IPS-18a (cell line): ENCODE data around the gene OTOGL.

Experiments
- H3K27ac ChIP-seq: one replicate; pipeline ENCODE4 v1.5.1; 2013; ENCODE audit warnings: low read length
- H3K27me3 ChIP-seq: one replicate; pipeline ENCODE4 v1.6.1; 2013; ENCODE audit warnings: mild to moderate bottlenecking, low read length; ENCODE audit not compliant: control insufficient read depth, insufficient read depth
- H3K36me3 ChIP-seq: one replicate; pipeline ENCODE4 v1.6.1; 2013; ENCODE audit warnings: low read depth, low read length; ENCODE audit not compliant: control insufficient read depth
- H3K4me1 ChIP-seq: one replicate; pipeline ENCODE4 v1.6.1; 2013; ENCODE audit warnings: low read depth, low read length; ENCODE audit not compliant: control insufficient read depth
- H3K4me3 ChIP-seq: one replicate; pipeline ENCODE4 v1.5.1; 2013; ENCODE audit warnings: low read length
- H3K9ac ChIP-seq: one replicate; pipeline ENCODE4 v1.6.1; 2013; ENCODE audit warnings: mild to moderate bottlenecking, low read length, moderate library complexity
- H3K9me3 ChIP-seq: one replicate; pipeline ENCODE4 v1.6.1; 2013; ENCODE audit warnings: low read depth, low read length; ENCODE audit not compliant: control insufficient read depth

OTOGL gene, protein sequence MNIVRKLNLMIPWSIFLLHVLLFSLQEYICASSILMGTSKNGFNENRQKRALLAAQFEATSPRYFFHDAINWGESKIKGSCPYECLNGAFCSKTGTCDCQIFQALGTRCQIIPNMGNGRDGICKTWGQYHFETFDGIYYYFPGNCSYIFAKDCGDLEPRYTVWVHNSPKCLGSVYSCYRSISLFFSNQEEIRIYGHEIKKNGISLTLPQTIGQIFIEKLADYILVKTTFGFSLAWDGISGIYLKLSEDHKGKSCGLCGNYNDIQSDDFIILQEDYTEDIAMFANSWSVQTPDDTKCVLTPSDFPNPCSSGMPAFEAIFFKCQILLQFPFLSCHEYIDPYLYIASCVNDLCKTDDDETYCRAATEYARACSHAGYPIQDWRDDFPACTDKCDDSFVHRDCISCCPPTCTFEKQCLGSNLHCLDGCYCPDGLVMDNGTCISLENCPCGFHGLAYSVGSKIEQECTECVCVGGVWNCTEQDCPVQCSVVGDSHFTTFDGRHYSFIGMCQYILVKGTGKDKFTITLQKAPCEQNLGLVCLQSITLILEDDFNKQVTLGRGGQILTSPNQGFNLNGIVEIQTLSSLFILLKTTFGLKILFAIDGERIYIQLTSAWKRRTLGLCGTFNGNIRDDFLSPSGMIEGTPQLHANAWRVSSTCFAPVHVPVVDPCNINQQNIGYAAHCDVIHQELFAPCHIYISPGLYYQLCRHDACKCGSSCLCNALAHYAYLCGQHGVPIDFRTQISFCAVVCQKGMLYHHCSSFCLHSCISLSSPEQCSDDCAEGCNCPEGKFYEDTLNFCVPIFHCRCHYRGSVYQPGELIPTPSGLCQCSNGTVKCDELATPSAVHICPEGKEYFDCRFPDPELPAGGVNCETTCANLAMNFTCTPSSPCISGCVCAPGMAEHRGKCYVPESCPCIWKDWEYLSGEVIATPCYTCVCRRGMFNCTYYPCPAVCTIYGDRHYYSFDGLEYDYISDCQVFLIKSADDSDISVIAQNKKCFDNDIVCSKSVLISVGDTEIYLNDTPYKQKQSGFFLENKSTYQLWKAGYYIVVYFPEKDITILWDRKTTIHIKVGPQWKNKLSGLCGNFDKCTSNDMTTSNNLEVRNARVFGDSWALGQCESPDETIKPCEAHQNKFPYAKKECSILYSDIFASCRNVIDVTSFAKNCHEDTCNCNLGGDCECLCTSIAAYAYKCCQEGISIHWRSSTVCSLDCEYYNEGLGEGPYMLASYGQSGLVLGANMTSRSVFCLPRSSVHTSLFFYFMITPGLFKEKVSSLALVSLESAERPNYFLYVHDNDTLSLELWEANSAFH (N-terminal part only)

DNA sequence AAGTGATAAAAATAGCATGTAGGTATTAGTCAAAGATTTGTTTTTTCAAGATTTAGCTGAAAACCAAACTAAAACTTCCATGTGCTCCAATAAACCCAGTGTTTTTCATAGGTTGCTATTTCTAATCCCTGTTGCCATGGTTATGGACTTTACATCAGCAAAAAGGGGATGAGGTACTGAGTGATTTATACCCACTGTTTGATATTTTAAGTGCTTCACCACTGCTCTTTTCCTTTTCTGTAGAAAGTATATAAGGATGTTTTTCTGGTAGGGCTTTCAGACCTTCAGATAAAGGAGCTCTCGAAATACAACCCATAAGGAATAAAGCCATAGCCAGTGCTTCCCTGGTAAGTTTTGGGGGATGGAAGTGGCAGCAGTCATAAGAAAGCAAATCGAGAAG lies at the start of gene OTOGL:
TSS of gene OTOGL (plus strand) at position 279 of the 400 bp plus-strand sequence. CDS start 109,895 bp downstream, outside the sequence.
- Histone ChIP-seq H3K4me3 (no peak within 1 kb of the TSS), H3K27ac (no peak within 1 kb of the TSS), H3K4me1 (no peaks in the 10 kb centered on the region), H3K36me3 (no peaks in the 10 kb centered on the region), H3K9me3 (no peaks in the 10 kb centered on the region), H3K27me3 (no peaks in the 10 kb centered on the region), H3K9ac (no peak within 1 kb of the TSS)

DNA sequence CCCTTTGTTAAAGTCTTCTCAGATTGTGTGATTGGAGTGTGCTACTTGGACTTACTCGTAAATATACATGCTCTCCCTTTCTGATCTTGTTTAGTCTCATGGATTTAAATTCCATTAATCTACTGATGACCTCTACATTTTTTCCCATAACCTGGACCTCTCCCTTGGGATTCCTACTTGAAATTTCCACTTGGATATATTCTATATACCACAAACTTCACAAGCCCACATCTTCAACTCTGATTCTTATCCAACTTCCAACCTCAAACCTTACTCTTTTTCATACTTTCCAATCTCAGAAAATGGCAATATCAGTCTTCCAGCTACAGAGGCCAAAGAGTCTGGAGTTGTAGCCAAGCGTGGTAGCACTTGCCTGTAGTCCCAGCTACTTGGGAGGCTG lies 49.1 kb upstream of the OTOGL start:
- Histone ChIP-seq H3K9me3 (no peaks in the 10 kb centered on the region), H3K27ac (no peak overlapping the region), H3K4me3 (no peak overlapping the region), H3K9ac (no peak overlapping the region), H3K36me3 (no peaks in the 10 kb centered on the region), H3K27me3 (no peaks in the 10 kb centered on the region), H3K4me1 (peaks cover 11% of the 10 kb centered on the region)

DNA sequence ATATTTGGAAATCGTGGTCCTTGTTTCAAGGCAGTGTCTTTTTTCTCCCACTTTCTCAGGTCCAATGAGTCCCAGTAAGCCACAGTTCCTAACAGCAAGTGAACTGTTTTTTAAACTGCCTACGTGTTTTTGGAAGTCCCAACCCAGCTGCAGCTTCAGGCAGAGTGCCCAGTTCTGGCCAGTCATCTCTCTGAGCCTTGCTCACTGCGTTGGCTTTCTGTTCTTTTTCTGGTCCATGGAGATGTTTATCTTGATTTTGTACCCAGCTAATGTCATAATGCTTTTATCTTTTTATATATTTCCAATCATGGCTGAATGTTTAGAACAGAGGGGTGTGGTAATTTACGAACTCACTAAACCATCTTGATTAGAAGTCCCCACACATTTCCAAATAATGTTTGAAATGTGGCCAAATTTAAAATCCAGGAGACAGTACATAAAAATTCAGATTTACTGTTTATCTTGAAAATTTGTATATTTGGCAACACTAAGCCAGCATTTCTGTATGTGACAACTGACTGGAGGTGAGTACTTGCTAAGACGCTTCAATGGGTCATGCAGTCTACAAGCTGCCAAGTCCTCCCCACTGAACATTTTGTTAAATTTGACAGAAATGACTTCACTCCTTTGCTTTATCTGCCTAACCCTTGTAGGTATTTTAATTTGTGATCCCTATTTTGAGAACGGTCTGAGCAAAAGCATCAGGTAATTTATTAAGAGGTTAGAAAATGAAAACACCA lies 46.1 kb upstream of the OTOGL start:
- no peaks in the 10 kb centered on the region for H3K4me1 ChIP-seq
- no peak overlapping the region for H3K9ac ChIP-seq
- H3K4me3 ChIP-seq, result no peak overlapping the region
- H3K36me3 ChIP-seq, result no peaks in the 10 kb centered on the region
- H3K9me3 ChIP-seq, result no peaks in the 10 kb centered on the region
- H3K27me3 ChIP-seq, result no peaks in the 10 kb centered on the region
- no peak overlapping the region for H3K27ac ChIP-seq

DNA sequence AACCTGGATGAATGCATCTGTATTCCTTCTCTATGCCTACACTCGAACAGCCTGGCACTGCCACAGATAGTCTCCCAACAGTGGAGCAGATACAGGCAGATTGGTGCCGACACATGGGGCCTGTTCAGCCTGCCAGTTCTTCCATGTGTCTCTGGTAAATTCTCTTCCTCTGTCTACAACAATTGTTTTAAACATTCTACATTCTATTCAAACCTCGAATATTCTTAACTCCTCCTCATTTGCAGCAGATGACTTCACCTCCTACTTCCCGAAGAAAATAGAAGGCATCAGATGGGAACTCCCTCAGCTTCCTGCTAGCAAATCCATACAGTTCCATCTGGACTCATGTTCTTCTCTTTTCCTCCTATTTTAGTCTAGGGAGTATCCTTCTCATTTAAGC lies 43.1 kb upstream of the OTOGL start:
- Histone ChIP-seq H3K4me1 (peaks cover 7% of the 10 kb centered on the region), H3K27me3 (no peaks in the 10 kb centered on the region), H3K4me3 (no peak overlapping the region), H3K9ac (no peak overlapping the region), H3K27ac (no peak overlapping the region), H3K9me3 (no peaks in the 10 kb centered on the region), H3K36me3 (no peaks in the 10 kb centered on the region)

DNA sequence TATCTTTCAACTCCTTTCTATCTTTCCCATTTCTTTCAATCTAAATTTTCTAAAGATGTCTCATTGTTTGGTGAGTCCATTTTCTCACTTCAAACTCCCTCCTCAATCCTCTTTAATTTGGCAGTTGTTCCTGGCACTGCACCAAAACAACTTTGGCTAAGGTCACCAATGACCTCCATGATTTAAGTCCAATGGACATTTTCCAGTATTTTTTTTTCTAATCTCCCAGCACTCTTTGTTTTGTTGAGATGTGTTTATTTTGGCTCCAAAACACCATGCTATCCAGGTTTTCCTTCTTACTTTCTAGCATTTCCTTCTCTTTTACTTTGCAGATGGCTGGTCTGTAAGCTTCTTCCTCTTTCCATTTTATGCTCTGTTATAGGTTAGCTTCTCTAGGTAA lies 42.5 kb upstream of the OTOGL start:
- no peak overlapping the region for H3K4me3 ChIP-seq
- H3K27me3 ChIP-seq, result no peaks in the 10 kb centered on the region
- peaks cover 7% of the 10 kb centered on the region for H3K4me1 ChIP-seq

DNA sequence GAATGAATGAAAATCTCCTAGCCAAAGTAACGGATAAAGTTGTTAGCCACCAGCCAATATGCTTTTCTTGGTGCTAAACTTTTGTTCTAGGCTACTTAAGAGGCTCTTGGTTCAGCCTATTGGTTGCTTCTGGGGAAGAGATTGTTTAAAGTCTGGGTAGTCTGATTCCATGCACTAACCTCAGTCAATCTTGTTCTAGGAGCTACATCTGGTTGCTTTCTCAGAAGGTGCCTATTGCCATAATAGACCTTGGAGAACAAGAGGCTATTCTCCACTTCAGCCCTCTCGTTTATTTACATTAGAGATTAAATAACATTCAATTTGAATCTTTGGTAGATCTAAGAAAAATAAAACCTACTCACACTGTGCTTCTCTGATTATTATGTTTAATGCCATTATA lies 40.8 kb upstream of the OTOGL start:
- Histone ChIP-seq H3K4me1 (peaks cover 7% of the 10 kb centered on the region), H3K27ac (no peak overlapping the region), H3K27me3 (no peaks in the 10 kb centered on the region), H3K4me3 (no peak overlapping the region), H3K36me3 (no peaks in the 10 kb centered on the region), H3K9me3 (no peaks in the 10 kb centered on the region), H3K9ac (no peak overlapping the region)

More for the DNA sequence above, 42.5 kb upstream of the OTOGL start:
- Histone ChIP-seq H3K9ac (no peak overlapping the region), H3K27ac (no peak overlapping the region), H3K9me3 (no peaks in the 10 kb centered on the region), H3K36me3 (no peaks in the 10 kb centered on the region)

DNA sequence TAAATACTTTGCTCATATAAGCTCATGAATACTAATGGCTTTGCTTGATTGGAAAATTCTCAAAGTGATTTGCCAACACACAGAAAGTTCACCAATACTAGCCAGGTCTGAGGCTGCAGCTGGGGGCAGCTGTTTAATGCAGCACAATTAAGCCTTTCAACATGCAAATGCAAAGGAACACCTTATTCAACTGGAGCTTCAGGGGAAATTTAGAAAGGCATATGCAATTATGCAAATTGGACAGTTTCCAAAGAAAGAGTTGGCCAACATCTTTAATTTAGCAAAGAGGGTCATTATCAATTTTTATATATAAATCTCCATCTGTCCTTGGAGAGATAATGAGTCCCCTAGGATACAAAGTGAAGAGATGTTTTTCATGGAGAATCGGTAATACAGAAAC lies 40.2 kb upstream of the OTOGL start:
- Histone ChIP-seq H3K27ac (no peak overlapping the region), H3K4me3 (no peak overlapping the region), H3K9me3 (no peaks in the 10 kb centered on the region), H3K9ac (no peak overlapping the region), H3K4me1 (peaks cover 7% of the 10 kb centered on the region), H3K27me3 (no peaks in the 10 kb centered on the region), H3K36me3 (no peaks in the 10 kb centered on the region)

DNA sequence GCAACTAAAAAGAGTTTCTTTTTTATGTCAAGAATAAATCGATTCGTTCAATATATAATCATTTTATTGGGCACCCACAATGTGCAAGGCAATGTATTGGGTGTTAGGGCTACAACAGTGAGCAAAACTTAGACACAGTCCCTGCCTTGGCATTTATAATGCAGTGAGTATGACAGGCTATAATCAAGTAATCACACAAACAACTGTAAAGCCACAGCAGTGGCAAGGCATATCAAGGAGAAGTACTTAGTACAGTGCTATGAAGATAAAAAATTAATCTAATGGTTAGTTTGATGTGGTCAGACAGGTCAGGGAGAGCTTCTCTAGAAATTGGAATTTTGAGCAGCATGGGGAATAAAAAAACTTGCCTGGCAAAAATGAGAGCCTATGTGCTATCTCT lies 39.5 kb upstream of the OTOGL start:
- no peaks in the 10 kb centered on the region for H3K9me3 ChIP-seq
- no peaks in the 10 kb centered on the region for H3K27me3 ChIP-seq
- H3K9ac ChIP-seq, result no peak overlapping the region
- H3K36me3 ChIP-seq, result no peaks in the 10 kb centered on the region
- peaks cover 7% of the 10 kb centered on the region for H3K4me1 ChIP-seq
- no peak overlapping the region for H3K4me3 ChIP-seq
- H3K27ac ChIP-seq, result no peak overlapping the region

DNA sequence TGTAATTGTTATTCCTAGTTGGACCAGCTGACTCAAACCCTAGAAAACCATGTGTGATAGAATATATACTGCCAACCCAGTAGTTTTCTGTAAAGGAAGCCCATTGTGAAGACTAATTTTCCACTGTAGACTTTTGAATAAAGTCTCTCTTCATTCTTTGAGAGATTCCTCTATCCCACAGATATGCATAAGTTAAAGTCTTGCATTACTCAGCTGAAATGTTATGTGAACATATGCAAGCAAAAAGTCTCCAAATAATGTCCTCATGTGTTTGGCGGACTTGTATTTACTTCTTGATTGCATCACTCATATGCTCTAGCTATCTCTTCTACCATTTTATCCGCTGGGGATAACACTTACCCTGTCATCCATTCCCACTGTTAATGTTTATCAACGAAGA lies 35.1 kb upstream of the OTOGL start:
- Histone ChIP-seq H3K9me3 (no peaks in the 10 kb centered on the region), H3K4me3 (no peak overlapping the region), H3K27ac (no peak overlapping the region), H3K27me3 (no peaks in the 10 kb centered on the region), H3K9ac (no peak overlapping the region), H3K4me1 (peaks cover under 1% of the 10 kb centered on the region), H3K36me3 (no peaks in the 10 kb centered on the region)

DNA sequence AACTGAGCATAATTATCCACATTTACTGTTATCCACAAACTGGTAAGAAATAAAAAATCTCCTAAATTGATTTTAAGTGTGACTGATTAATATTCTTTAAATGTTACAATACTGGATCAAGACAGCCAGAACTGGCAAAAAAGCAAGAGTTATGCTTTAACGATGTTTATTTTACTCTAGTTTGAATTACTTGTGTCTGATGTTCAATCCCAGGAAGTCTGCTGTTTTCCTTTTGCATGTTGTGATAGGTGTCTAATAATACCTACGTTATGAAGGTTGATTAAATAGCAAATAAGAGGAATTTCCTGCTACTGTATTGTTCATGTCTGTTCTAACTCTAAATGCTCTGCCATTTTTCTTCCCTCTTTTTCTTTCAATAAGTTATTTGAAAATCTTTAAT lies 34.4 kb upstream of the OTOGL start:
- Histone ChIP-seq H3K27ac (no peak overlapping the region), H3K36me3 (no peaks in the 10 kb centered on the region), H3K9ac (no peak overlapping the region), H3K4me3 (no peak overlapping the region), H3K27me3 (no peaks in the 10 kb centered on the region), H3K9me3 (no peaks in the 10 kb centered on the region), H3K4me1 (no peaks in the 10 kb centered on the region)

DNA sequence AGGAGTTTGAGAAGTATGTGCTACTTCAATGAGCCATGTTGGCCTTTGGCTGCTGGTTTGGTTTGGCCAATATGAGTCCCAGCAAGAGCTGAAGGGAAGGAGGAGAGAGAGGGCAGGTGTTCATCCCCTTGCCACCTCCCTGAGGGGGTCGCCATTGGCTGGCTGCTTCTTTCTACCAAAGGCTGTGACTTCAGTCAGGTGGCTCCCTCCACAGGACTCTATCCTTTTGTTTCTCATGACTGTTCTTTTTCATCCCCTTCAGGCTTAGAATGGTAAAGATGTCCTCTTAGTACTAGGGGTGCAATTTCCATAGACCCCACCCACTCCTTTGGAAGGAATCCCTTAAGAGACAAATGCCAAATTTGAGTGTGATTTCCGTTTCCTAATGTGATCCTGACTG lies 31.2 kb upstream of the OTOGL start:
- Histone ChIP-seq H3K27ac (no peak overlapping the region), H3K4me1 (no peaks in the 10 kb centered on the region), H3K27me3 (no peaks in the 10 kb centered on the region), H3K9ac (no peak overlapping the region), H3K4me3 (no peak overlapping the region), H3K36me3 (no peaks in the 10 kb centered on the region), H3K9me3 (no peaks in the 10 kb centered on the region)
